Measurements from ENCODE around the gene CALHM4. TPM values are rescaled to one million over a fixed set of nuclear protein-coding genes. Genes with fewer than 3 reads are reported as not detected.

CALHM4 gene
- total and polyA plus RNA-seq, 2 of the 8 experiments (the other 6 are each of a cell fraction or from before 2014, with no cell fraction given): not detected

DNA sequence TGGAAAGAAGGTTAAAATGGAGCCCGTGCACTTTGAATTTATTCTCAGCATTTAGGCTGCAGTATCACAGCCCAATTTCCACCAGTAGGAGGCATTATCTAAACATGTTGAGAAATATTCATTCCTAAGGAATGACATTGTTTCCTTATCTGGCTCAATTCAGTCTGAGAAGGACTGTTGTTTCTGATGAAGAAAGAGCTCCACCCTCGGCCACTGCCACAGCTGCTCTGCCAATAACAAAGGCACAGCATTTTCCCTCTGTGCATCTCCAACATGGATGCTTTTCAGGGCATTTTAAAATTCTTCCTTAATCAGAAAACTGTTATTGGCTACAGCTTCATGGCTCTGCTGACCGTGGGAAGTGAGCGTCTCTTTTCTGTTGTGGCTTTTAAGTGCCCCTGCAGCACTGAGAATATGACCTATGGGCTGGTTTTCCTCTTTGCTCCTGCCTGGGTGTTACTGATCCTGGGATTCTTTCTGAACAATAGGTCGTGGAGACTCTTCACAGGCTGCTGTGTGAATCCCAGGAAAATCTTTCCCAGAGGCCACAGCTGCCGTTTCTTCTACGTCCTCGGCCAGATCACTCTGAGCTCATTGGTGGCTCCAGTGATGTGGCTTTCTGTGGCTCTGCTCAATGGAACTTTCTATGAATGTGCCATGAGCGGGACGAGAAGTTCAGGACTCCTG is 42.0 kb upstream of the CALHM4 start, which contains the start of gene CALHM5:
Gene CALHM5 (plus strand): TSS at position 216 of the 687 bp plus-strand sequence. CDS start 58 bp downstream, at position 274.
- Histone ChIP-seq H3K4me1 (replicated peaks in 1 of 4; ENCODE audit: control insufficient read depth in 3 of 4, insufficient read depth in 4 of 4, low read length in 3 of 4) (peaks cover 0 to 11% (median 4%) of the 10 kb centered on the region in 4 experiments; a peak in 4 of 7 replicates), H2BK5ac (ENCODE audit: low read depth, low read length) (no peak within 1 kb of the TSS), H4K20me1 (replicated peaks in 1 of 2; ENCODE audit: control insufficient read depth in 1 of 2, insufficient read depth in 2 of 2, low read length in 2 of 2) (no peaks in the 10 kb centered on the region), H3K27ac (ENCODE audit: low read depth, low read length) (peak within 1 kb of the TSS; percentile 31; the same call in 1 of the 2 replicates), H3K36me3 (ENCODE audit: control insufficient read depth in 2 of 4, insufficient read depth in 4 of 4, low read length in 3 of 4) (no peaks in the 10 kb centered on the region), H2BK20ac (ENCODE audit: low read length) (no peak within 1 kb of the TSS), H3K9ac (replicated peaks in 1 of 4; ENCODE audit: extremely low read depth in 1 of 4, low read depth in 3 of 4, low read length in 3 of 4) (no peak within 1 kb of the TSS), H3K79me2 (ENCODE audit: control insufficient read depth in 1 of 2, insufficient read depth in 2 of 2, low read length in 2 of 2) (no peaks in the 10 kb centered on the region), H4K91ac (replicated peaks; ENCODE audit: insufficient read length, low read length) (no peak within 1 kb of the TSS), H2BK15ac (ENCODE audit: low read length) (peak within 1 kb of the TSS; percentile 25; the same call in 1 of the 2 replicates), H3K14ac (ENCODE audit: insufficient read length) (no peak within 1 kb of the TSS), H3K9me3 (ENCODE audit: insufficient read depth in 2 of 2, low read depth in 1 of 2, low read length in 1 of 2) (no peaks in the 10 kb centered on the region), H2BK120ac (replicated peaks; ENCODE audit: low read depth, low read length) (no peak within 1 kb of the TSS), H3K23me2 (ENCODE audit: low read depth, low read length) (no peaks in the 10 kb centered on the region), H3K18ac (ENCODE audit: extremely low read depth, low read length) (no peak within 1 kb of the TSS; the same call in 1 of the 2 replicates), H3K4me3 (ENCODE audit: extremely low read depth in 1 of 4, insufficient read depth in 2 of 4, low read depth in 3 of 4, low read length in 4 of 4) (no peak within 1 kb of the TSS), H3K23ac (ENCODE audit: insufficient read length) (no peak within 1 kb of the TSS), H3K4ac (replicated peaks; ENCODE audit: insufficient read length, low read depth, low read length) (peak within 1 kb of the TSS; percentile 17), H4K5ac (ENCODE audit: insufficient read length, low read depth, low read length) (no peak within 1 kb of the TSS), H2AK5ac (ENCODE audit: low read depth, low read length) (no peak within 1 kb of the TSS), H4K8ac (ENCODE audit: extremely low read depth, insufficient read depth, low read length) (0 out of 2 replicates have a peak within 1 kb of the TSS, but pooled peaks have one; percentile 69), H2AFZ (ENCODE audit: low read length) (peak within 1 kb of the TSS; percentile 94), H3K79me1 (ENCODE audit: low read depth, low read length) (no peaks in the 10 kb centered on the region), H3K27me3 (replicated peaks in 1 of 4; ENCODE audit: control insufficient read depth in 3 of 4, extremely low read depth in 1 of 4, insufficient read depth in 3 of 4, low read length in 3 of 4) (peaks cover 0 to 1% (median 0%) of the 10 kb centered on the region in 4 experiments; a peak in 1 of 7 replicates), H3K4me2 (ENCODE audit: insufficient read depth in 1 of 2, low read depth in 2 of 2, low read length in 2 of 2) (no peak within 1 kb of the TSS; a peak in 1 of 4 replicates), H3K56ac (replicated peaks; ENCODE audit: insufficient read length, low read depth, low read length) (no peak within 1 kb of the TSS), H2BK12ac (ENCODE audit: low read depth, low read length) (peak within 1 kb of the TSS; percentile 53; the same call in 1 of the 2 replicates)
- DNase-seq (ENCODE audit: low read depth in 1 of 2, low spot score in 2 of 2) (no peak), FAIRE-seq (peak; percentile 7)
- ChIA-PET POLR2A (ENCODE audit: partially characterized antibody) (interaction anchor here (0.9 to 1.2 kb wide), 2 partner anchors 22 to 224 kb away, joined by 3 read pairs; no protein-coding TSS in a partner anchor), CTCF (ENCODE audit: partially characterized antibody) (interaction anchor here (0.6 to 6.0 kb wide), 29 partner anchors 9 to 499 kb away, joined by 3 to 60 read pairs (median 5); no protein-coding TSS in a partner anchor)
- 80% methylated on average over 10 of the region's 10 CpGs; no CpG with 5 or more reads in 1 of the 2 experiments for WGBS, 2 experiments (ENCODE audit: extremely low coverage in 1 of 2, insufficient coverage in 1 of 2, insufficient read length in 1 of 2, insufficient replicate concordance in 2 of 2, low coverage in 1 of 2, low lambda C conversion rate in 2 of 2, missing lambda C conversion rate in 1 of 2)
- no peak for TF ChIP-seq EP300 (IDR thresholded peaks at IDR 0.05; ENCODE audit: borderline replicate concordance in 1 of 2, low read depth in 2 of 2, low read length in 2 of 2)
- TF ChIP-seq, protein P1, sequence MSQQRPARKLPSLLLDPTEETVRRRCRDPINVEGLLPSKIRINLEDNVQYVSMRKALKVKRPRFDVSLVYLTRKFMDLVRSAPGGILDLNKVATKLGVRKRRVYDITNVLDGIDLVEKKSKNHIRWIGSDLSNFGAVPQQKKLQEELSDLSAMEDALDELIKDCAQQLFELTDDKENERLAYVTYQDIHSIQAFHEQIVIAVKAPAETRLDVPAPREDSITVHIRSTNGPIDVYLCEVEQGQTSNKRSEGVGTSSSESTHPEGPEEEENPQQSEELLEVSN (IDR thresholded peaks at IDR 0.05): no peak
- TF ChIP-seq CBX8 (IDR thresholded peaks at IDR 0.05; ENCODE audit: borderline replicate concordance, low read depth, low read length): no peak
- TF ChIP-seq MAX (IDR thresholded peaks at IDR 0.05): no peak
- TF ChIP-seq TAF7 (optimal IDR thresholded peaks at IDR 0.05; ENCODE audit: borderline replicate concordance, low read depth, low read length): no peak
- 0 out of 2 replicates have a peak, but pooled peaks have one; percentile 6 for TF ChIP-seq CEBPB (IDR thresholded peaks at IDR 0.05; ENCODE audit: low read depth, low read length)
- 0 out of 2 replicates have a peak, but pooled peaks have one; percentile 31 for TF ChIP-seq JUND (IDR thresholded peaks at IDR 0.05; ENCODE audit: low read length)
- TF ChIP-seq RAD21 (IDR thresholded peaks at IDR 0.05 in 1 of 2, conservative IDR thresholded peaks at IDR 0.05 in 1 of 2; ENCODE audit: low read depth in 2 of 2, low read length in 2 of 2): peak; percentile 30 to 44
- peak; percentile 44; the same call in 1 of the 2 replicates for TF ChIP-seq YY1 (IDR thresholded peaks at IDR 0.05; ENCODE audit: low read depth, low read length)
